ENCODE results near the gene HLA-DOB. TPM values are rescaled to one million over a fixed set of nuclear protein-coding genes. Genes with fewer than 3 reads are reported as not detected.

The HLA-DOB gene
- total RNA-seq, 1 donor from 2014 or later: 0.25 TPM

DNA sequence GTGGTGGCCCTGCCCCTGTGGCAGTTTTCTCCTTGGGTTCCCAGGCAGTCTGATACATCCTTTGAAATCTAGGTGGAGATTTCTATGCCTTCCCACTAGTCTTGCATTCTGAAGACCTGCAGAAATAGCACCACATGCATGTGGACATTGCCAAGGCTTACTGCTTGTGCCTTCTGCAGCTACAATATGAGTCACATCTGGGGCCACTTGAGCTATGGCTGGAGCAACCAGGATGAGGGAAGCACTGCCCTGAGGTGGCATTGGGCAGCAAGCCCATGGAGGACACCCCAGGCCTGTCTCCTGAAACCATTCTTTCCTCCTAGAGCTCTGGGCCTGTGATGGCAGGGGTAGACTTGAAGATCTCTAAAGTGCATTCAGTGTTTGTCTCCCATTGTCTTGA lies 37.8 kb downstream of the HLA-DOB start:
- Mint-ChIP-seq H3K36me3 (ENCODE audit: low read depth) (no peaks in the 10 kb centered on the region), H3K9me3 (ENCODE audit: low read depth) (peaks cover 8% of the 10 kb centered on the region), H3K27ac (ENCODE audit: unreplicated experiment) (no peak overlapping the region), H3K4me1 (ENCODE audit: low read depth) (no peaks in the 10 kb centered on the region), H3K27me3 (ENCODE audit: low read depth) (peaks cover 55% of the 10 kb centered on the region), H3K4me3 (ENCODE audit: unreplicated experiment) (no peak overlapping the region)
- DNase-seq (ENCODE audit: low spot score): no peak
- TF ChIP-seq, protein P1, sequence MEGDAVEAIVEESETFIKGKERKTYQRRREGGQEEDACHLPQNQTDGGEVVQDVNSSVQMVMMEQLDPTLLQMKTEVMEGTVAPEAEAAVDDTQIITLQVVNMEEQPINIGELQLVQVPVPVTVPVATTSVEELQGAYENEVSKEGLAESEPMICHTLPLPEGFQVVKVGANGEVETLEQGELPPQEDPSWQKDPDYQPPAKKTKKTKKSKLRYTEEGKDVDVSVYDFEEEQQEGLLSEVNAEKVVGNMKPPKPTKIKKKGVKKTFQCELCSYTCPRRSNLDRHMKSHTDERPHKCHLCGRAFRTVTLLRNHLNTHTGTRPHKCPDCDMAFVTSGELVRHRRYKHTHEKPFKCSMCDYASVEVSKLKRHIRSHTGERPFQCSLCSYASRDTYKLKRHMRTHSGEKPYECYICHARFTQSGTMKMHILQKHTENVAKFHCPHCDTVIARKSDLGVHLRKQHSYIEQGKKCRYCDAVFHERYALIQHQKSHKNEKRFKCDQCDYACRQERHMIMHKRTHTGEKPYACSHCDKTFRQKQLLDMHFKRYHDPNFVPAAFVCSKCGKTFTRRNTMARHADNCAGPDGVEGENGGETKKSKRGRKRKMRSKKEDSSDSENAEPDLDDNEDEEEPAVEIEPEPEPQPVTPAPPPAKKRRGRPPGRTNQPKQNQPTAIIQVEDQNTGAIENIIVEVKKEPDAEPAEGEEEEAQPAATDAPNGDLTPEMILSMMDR (IDR thresholded peaks at IDR 0.05): no peak

- H3K36me3 Mint-ChIP-seq (ENCODE audit: low read depth): no peaks in the 10 kb centered on the region
- H3K27ac Mint-ChIP-seq (ENCODE audit: unreplicated experiment): no peak overlapping the region
- TF ChIP-seq, protein P1 (IDR thresholded peaks at IDR 0.05): no peak
- no peaks in the 10 kb centered on the region for H3K9me3 Mint-ChIP-seq (ENCODE audit: low read depth)
- no peak for DNase-seq (ENCODE audit: low spot score)
- H3K4me3 Mint-ChIP-seq (ENCODE audit: unreplicated experiment): no peak overlapping the region
- no peaks in the 10 kb centered on the region for H3K4me1 Mint-ChIP-seq (ENCODE audit: low read depth)
- H3K27me3 Mint-ChIP-seq (ENCODE audit: low read depth): peaks cover 50% of the 10 kb centered on the region
Measured at GRCh38 chr6:32775071-32775470, 41.7 kb downstream of the HLA-DOB start.

GRCh38 chr6:32774426-32774825 lies 42.4 kb downstream of the HLA-DOB start:
- Mint-ChIP-seq H3K27ac (ENCODE audit: unreplicated experiment) (no peak overlapping the region), H3K27me3 (ENCODE audit: low read depth) (peaks cover 50% of the 10 kb centered on the region), H3K4me3 (ENCODE audit: unreplicated experiment) (no peak overlapping the region), H3K36me3 (ENCODE audit: low read depth) (no peaks in the 10 kb centered on the region), H3K9me3 (ENCODE audit: low read depth) (no peaks in the 10 kb centered on the region), H3K4me1 (ENCODE audit: low read depth) (no peaks in the 10 kb centered on the region)
- TF ChIP-seq, protein P1 (IDR thresholded peaks at IDR 0.05): no peak
- DNase-seq (ENCODE audit: low spot score): no peak

DNA sequence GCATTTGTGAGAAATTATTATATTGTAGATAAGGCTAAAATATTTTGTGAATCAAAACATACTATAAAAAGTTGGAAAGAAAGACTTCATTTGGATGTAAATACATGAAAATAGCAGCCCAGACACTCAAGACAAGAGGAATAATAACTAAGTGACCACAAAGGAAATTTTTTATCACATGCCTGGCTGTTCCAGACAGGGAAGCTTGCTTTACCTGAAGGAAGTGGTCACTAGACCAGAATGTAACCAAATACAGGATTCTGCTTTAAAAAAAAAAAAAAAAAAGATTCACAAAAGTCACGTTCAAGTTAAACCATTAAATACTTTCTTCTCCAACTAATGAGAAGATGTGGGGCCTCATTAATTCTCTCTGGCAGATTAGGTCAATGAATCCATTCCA lies 44.1 kb downstream of the HLA-DOB start:
- no peak overlapping the region for H3K4me3 Mint-ChIP-seq (ENCODE audit: unreplicated experiment)
- H3K27me3 Mint-ChIP-seq (ENCODE audit: low read depth): peaks cover 57% of the 10 kb centered on the region
- no peaks in the 10 kb centered on the region for H3K36me3 Mint-ChIP-seq (ENCODE audit: low read depth)
- DNase-seq (ENCODE audit: low spot score): no peak
- TF ChIP-seq, protein P1 (IDR thresholded peaks at IDR 0.05): no peak
- H3K9me3 Mint-ChIP-seq (ENCODE audit: low read depth): no peaks in the 10 kb centered on the region
- no peak overlapping the region for H3K27ac Mint-ChIP-seq (ENCODE audit: unreplicated experiment)
- no peaks in the 10 kb centered on the region for H3K4me1 Mint-ChIP-seq (ENCODE audit: low read depth)

DNA sequence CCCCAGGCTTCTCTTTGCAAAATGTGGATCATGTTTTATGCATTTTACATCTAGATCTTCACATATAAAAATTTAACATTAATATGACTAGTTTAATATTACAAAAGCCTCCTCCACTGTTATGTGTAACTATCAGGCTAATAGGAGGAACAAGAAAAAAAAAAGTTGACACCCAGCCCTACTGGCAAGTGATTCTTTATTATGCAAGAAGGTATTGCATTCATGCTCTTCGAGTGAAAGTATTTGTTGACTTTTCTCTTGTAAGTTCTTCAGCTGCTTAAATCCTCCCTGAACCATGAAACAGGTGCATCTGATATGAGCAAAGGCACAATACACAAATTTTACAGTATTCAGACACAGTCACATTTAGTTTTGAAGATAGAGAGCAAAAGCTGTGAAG lies 52.8 kb downstream of the HLA-DOB start:
- TF ChIP-seq, protein P1 (IDR thresholded peaks at IDR 0.05): no peak
- Mint-ChIP-seq H3K9me3 (ENCODE audit: low read depth) (no peaks in the 10 kb centered on the region), H3K27me3 (ENCODE audit: low read depth) (peaks cover 46% of the 10 kb centered on the region), H3K4me1 (ENCODE audit: low read depth) (no peaks in the 10 kb centered on the region), H3K27ac (ENCODE audit: unreplicated experiment) (no peak overlapping the region), H3K4me3 (ENCODE audit: unreplicated experiment) (no peak overlapping the region), H3K36me3 (ENCODE audit: low read depth) (no peaks in the 10 kb centered on the region)
- no peak for DNase-seq (ENCODE audit: low spot score)

Data from chondrocyte (in vitro differentiated cells).